K562 (cell line): ENCODE results near the gene PDLIM7. TPM values are rescaled to one million over a fixed set of nuclear protein-coding genes. Genes with fewer than 3 reads are reported as not detected.

ENCODE experiments used
- ATF1 ChIP-seq, 2 experiments: fragments of 450-650 bp in 1 of 2; IDR thresholded peaks; 2 replicates each; pipeline ENCODE4 v1.6.1; 2016; ENCODE audit warnings: missing compliant biosample characterization in 1 of 2, missing genetic modification characterization in 1 of 2
- CBX3 ChIP-seq, 2 experiments: IDR thresholded peaks; 1 replicate in 1 of 2; 2 replicates in 1 of 2; pipeline ENCODE4 v1.6.1; 2012; ENCODE audit warnings: inconsistent platforms in 2 of 2, low read length in 2 of 2, borderline replicate concordance in 1 of 2, control low read depth in 1 of 2
- CC2D1A ChIP-seq: fragments of 450-650 bp; IDR thresholded peaks from 2 replicates; pipeline ENCODE4 v1.6.1; 2017; ENCODE audit warnings: mild to moderate bottlenecking
- CEBPG ChIP-seq, 3 experiments: fragments of 200-800 bp in 1 of 3; sonication (Bioruptor generic) in 1 of 3; sonication (generic) in 1 of 3; formaldehyde crosslinking in 1 of 3; IDR thresholded peaks in 2 of 3; conservative IDR thresholded peaks in 1 of 3; 2 replicates each; pipeline versions ENCODE4 v1.6.1 to v1.8.0; 2016 to 2022; ENCODE audit warnings: missing compliant biosample characterization in 2 of 3, missing genetic modification characterization in 2 of 3, mild to moderate bottlenecking in 1 of 3, missing genetic modification reagents in 1 of 3
- DACH1 ChIP-seq: fragments of 450-650 bp; IDR thresholded peaks from 2 replicates; pipeline ENCODE4 v1.6.1; 2018; ENCODE audit not compliant: partially characterized antibody
- DDX20 ChIP-seq: fragments of 450-650 bp; IDR thresholded peaks from 2 replicates; pipeline ENCODE4 v1.6.1; 2016; ENCODE audit warnings: missing genetic modification characterization, low read depth, mild to moderate bottlenecking, missing compliant biosample characterization, moderate library complexity
- ESRRB ChIP-seq: fragments of 250-450 bp; sonication (Bioruptor Pico); IDR thresholded peaks from 2 replicates; pipeline ENCODE4 v1.5.0; 2020; ENCODE audit warnings: mild to moderate bottlenecking, moderate library complexity, borderline replicate concordance
- GATAD2B ChIP-seq: fragments of 450-650 bp; IDR thresholded peaks from 2 replicates; pipeline ENCODE4 v1.6.1; 2017; ENCODE audit warnings: mild to moderate bottlenecking, borderline replicate concordance
- MCM3 ChIP-seq: fragments of 450-650 bp; IDR thresholded peaks from 2 replicates; pipeline ENCODE4 v1.6.1; 2016
- MCM7 ChIP-seq, 2 experiments: fragments of 450-650 bp; IDR thresholded peaks; 2 replicates each; pipeline ENCODE4 v1.6.1; 2016 to 2018
- NBN ChIP-seq: fragments of 450-650 bp; IDR thresholded peaks from 2 replicates; pipeline ENCODE4 v1.6.1; 2016; ENCODE audit warnings: low read depth, mild to moderate bottlenecking
- NCOA6 ChIP-seq: fragments of 450-650 bp; IDR thresholded peaks from 2 replicates; pipeline ENCODE4 v1.6.1; 2017; ENCODE audit warnings: mild to moderate bottlenecking
- POU5F1 ChIP-seq: fragments of 150-350 bp; IDR thresholded peaks from 2 replicates; pipeline ENCODE4 v1.6.1; 2014; ENCODE audit warnings: borderline replicate concordance, low read length, low read depth, mild to moderate bottlenecking; ENCODE audit not compliant: partially characterized antibody
- RNF2 ChIP-seq: sonication (generic); IDR thresholded peaks from 2 replicates; pipeline ENCODE4 v1.6.1; 2016
- SMARCB1 ChIP-seq: IDR thresholded peaks from 2 replicates; pipeline ENCODE4 v1.6.1; 2011; ENCODE audit warnings: improper control_type of control experiment, low read depth; ENCODE audit not compliant: insufficient read length
- SREBF1 ChIP-seq: fragments of 150-350 bp; IDR thresholded peaks from 2 replicates; pipeline ENCODE4 v1.6.1; 2014; ENCODE audit warnings: antibody characterized with exemption, low read depth, low read length, borderline replicate concordance
- ZNF184 ChIP-seq: sonication (generic); formaldehyde crosslinking; IDR thresholded peaks from 2 replicates; pipeline ENCODE4 v1.5.0; 2020; ENCODE audit warnings: missing genetic modification reagents
- ZNF197 ChIP-seq: fragments of 200-800 bp; sonication (Bioruptor generic); IDR thresholded peaks from 2 replicates; pipeline ENCODE4 v1.6.1; 2016; ENCODE audit warnings: low read depth, missing genetic modification characterization, missing compliant biosample characterization
- ZNF217 ChIP-seq: sonication (generic); formaldehyde crosslinking; IDR thresholded peaks from 2 replicates; pipeline ENCODE4 v1.8.0; 2022; ENCODE audit warnings: mild to moderate bottlenecking, missing genetic modification reagents
- ZNF444 ChIP-seq: fragments of 250-450 bp; sonication (Bioruptor Pico); IDR thresholded peaks from 2 replicates; pipeline ENCODE4 v1.4.0; 2020; ENCODE audit warnings: mild to moderate bottlenecking, moderate library complexity
- polyA plus RNA-seq, 8 experiments: library from polyadenylated mRNA; depleted of rRNA in 4 of 8; stranded (reverse) in 5 of 8; unstranded in 3 of 8; fragments of >200 nt; fragmentation: Nextera tagmentation in 2 of 8; fragmentation: Illumina TruSeq in 1 of 8; extraction: Ambion mirVana in 2 of 8; extraction: Trizol in 1 of 8; gene quantifications; 2 replicates each; pipeline versions ENCODE4 v1.2.1 to v1.2.3, GENCODE V29; 2011 to 2014; ENCODE audit warnings: inconsistent platforms in 1 of 8, missing spikeins in 1 of 8
- total RNA-seq, 7 experiments: library from RNA; depleted of rRNA in 6 of 7; stranded (reverse); fragments of >200 nt in 6 of 7; fragmentation: Illumina TruSeq in 2 of 7; extraction: Trizol in 2 of 7; gene quantifications; 2 replicates each; pipeline versions ENCODE4 v1.2.1 to v1.2.3, GENCODE V29; 2011 to 2021; ENCODE audit warnings: low replicate concordance in 1 of 7
- TF ChIP-seq, protein P1 (sequence below), 3 experiments: fragments of 200-800 bp in 1 of 3; sonication (Bioruptor generic) in 1 of 3; sonication (generic) in 1 of 3; formaldehyde crosslinking in 1 of 3; IDR thresholded peaks; 2 replicates each; pipeline versions ENCODE4 v1.6.1 to v1.8.0; 2016 to 2022; ENCODE audit warnings: mild to moderate bottlenecking in 2 of 3, missing compliant biosample characterization in 2 of 3, missing genetic modification characterization in 2 of 3, missing genetic modification reagents in 1 of 3
- TF ChIP-seq, protein P2 (sequence below): sonication (generic); formaldehyde crosslinking; IDR thresholded peaks from 2 replicates; pipeline ENCODE4 v1.8.0; 2022; ENCODE audit warnings: missing genetic modification reagents, mild to moderate bottlenecking, borderline replicate concordance
- TF ChIP-seq, protein P3 (sequence below): sonication (generic); formaldehyde crosslinking; IDR thresholded peaks from 2 replicates; pipeline ENCODE4 v1.8.0; 2022; ENCODE audit warnings: mild to moderate bottlenecking, missing genetic modification reagents

Gene PDLIM7
- total and polyA plus RNA-seq, 9 of the 15 experiments (the other 6 are each of a cell fraction or from before 2014, with no cell fraction given) = 2.1 to 124 (median 32.6) TPM

DNA sequence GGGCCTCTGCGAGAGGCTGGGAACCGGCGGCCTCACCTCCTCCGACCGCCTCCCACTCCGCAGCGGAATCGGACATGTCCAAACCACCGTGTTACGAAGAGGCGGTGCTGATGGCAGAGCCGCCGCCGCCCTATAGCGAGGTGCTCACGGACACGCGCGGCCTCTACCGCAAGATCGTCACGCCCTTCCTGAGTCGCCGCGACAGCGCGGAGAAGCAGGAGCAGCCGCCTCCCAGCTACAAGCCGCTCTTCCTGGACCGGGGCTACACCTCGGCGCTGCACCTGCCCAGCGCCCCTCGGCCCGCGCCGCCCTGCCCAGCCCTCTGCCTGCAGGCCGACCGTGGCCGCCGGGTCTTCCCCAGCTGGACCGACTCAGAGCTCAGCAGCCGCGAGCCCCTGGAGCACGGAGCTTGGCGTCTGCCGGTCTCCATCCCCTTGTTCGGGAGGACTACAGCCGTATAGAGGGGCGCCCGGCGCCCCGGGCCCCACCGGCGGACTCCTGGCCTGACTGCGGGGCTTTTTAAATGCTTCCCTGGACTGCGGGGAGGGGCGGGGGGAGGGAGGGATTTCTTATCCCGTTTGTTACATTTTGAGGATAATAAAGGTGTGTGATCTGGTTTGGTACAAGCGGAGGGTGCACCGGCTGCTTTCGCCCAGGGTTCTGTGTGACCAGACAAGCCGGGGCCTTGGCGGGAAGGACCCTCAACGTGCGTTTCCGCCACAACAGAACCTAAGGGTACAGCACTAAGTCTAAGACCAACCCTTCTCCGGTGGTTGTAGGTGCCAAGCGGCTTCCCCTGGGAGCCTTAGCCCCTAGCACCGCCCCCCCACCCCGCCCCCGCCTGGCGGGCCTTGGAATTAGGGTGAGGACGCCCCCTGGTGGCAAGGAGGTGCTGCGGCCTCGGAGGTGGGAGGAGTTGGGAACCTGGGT, 41.5 kb downstream of the PDLIM7 start (continued):
- TF ChIP-seq MCM7 (IDR thresholded peaks at IDR 0.05) = no peak
- TF ChIP-seq DACH1 = no peak
- TF ChIP-seq CEBPG (CRISPR knock-in tag; IDR thresholded peaks at IDR 0.05) = no peak
- TF ChIP-seq CEBPG (tag; conservative IDR thresholded peaks at IDR 0.05 in 1 of 2, IDR thresholded peaks at IDR 0.05 in 1 of 2) = no peak
- no peak for TF ChIP-seq POU5F1
- no peak for TF ChIP-seq ZNF197
- TF ChIP-seq SREBF1 = no peak
- no peak for TF ChIP-seq GATAD2B
- TF ChIP-seq ZNF184 (CRISPR knock-in tag) = no peak
- no peak for TF ChIP-seq ESRRB (CRISPR knock-in tag)
- TF ChIP-seq, protein P1, sequence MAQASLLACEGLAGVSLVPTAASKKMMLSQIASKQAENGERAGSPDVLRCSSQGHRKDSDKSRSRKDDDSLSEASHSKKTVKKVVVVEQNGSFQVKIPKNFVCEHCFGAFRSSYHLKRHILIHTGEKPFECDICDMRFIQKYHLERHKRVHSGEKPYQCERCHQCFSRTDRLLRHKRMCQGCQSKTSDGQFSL (CRISPR knock-in tag; IDR thresholded peaks at IDR 0.05) = peak; percentile 100
- TF ChIP-seq, protein P1 (tag; IDR thresholded peaks at IDR 0.05) = peak in 1 of 2 experiments; percentile 100; a peak in 2 of 4 replicates
- no peak for TF ChIP-seq NCOA6
- TF ChIP-seq RNF2 = no peak
- TF ChIP-seq, protein P2, sequence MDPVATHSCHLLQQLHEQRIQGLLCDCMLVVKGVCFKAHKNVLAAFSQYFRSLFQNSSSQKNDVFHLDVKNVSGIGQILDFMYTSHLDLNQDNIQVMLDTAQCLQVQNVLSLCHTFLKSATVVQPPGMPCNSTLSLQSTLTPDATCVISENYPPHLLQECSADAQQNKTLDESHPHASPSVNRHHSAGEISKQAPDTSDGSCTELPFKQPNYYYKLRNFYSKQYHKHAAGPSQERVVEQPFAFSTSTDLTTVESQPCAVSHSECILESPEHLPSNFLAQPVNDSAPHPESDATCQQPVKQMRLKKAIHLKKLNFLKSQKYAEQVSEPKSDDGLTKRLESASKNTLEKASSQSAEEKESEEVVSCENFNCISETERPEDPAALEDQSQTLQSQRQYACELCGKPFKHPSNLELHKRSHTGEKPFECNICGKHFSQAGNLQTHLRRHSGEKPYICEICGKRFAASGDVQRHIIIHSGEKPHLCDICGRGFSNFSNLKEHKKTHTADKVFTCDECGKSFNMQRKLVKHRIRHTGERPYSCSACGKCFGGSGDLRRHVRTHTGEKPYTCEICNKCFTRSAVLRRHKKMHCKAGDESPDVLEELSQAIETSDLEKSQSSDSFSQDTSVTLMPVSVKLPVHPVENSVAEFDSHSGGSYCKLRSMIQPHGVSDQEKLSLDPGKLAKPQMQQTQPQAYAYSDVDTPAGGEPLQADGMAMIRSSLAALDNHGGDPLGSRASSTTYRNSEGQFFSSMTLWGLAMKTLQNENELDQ (CRISPR knock-in tag) = no peak
- TF ChIP-seq SMARCB1 = no peak
- TF ChIP-seq ZNF444 (CRISPR knock-in tag) = no peak
- TF ChIP-seq ZNF217 (CRISPR knock-in tag) = no peak
- no peak for TF ChIP-seq CC2D1A
- no peak for TF ChIP-seq DDX20 (tag)
- TF ChIP-seq ATF1 (CRISPR knock-in tag; IDR thresholded peaks at IDR 0.05) = no peak
- no peak for TF ChIP-seq ATF1 (tag; IDR thresholded peaks at IDR 0.05)
- no peak for TF ChIP-seq NBN
- TF ChIP-seq CBX3 (IDR thresholded peaks at IDR 0.05; ENCODE audit: borderline replicate concordance in 1 of 2, low read length in 2 of 2) = peak in 1 of 2 experiments; percentile 23; a peak in 1 of 3 replicates
- no peak for TF ChIP-seq MCM3
- TF ChIP-seq, protein P3, sequence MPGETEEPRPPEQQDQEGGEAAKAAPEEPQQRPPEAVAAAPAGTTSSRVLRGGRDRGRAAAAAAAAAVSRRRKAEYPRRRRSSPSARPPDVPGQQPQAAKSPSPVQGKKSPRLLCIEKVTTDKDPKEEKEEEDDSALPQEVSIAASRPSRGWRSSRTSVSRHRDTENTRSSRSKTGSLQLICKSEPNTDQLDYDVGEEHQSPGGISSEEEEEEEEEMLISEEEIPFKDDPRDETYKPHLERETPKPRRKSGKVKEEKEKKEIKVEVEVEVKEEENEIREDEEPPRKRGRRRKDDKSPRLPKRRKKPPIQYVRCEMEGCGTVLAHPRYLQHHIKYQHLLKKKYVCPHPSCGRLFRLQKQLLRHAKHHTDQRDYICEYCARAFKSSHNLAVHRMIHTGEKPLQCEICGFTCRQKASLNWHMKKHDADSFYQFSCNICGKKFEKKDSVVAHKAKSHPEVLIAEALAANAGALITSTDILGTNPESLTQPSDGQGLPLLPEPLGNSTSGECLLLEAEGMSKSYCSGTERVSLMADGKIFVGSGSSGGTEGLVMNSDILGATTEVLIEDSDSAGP (CRISPR knock-in tag) = no peak
